GM10248 (cell line): ENCODE results near the gene IREB2.

Experiments used
- CTCF ChIA-PET: fragments of 300-600 bp; sonication (Branson Sonifier 250); formaldehyde crosslinking; extraction: SDS; loops from one replicate; lab custom pipeline; 2021; ENCODE audit warnings: antibody characterized with exemption; lab: Yijun Ruan, JAX
- POLR2A ChIA-PET: fragments of 350-650 bp; sonication (Branson Sonifier 250); formaldehyde crosslinking; extraction: SDS; loops from one replicate; lab custom pipeline; 2020; ENCODE audit warnings: antibody characterized with exemption; lab: Yijun Ruan, JAX
- DNase-seq: peaks from one replicate; pipeline ENCODE4 v3.0.0; 2012; ENCODE audit errors: extremely low spot score
- TF ChIP-seq, protein P1 (sequence below): IDR thresholded peaks from 2 replicates; pipeline ENCODE4 v1.5.1; 2012; ENCODE audit warnings: mild to moderate bottlenecking, low read depth; ENCODE audit errors: extremely low read depth, missing control alignments, control extremely low read depth

IREB2 gene

GRCh38 chr15:78477295-78477694, 39.3 kb downstream of the IREB2 start:
- no peak for DNase-seq
- TF ChIP-seq, protein P1, sequence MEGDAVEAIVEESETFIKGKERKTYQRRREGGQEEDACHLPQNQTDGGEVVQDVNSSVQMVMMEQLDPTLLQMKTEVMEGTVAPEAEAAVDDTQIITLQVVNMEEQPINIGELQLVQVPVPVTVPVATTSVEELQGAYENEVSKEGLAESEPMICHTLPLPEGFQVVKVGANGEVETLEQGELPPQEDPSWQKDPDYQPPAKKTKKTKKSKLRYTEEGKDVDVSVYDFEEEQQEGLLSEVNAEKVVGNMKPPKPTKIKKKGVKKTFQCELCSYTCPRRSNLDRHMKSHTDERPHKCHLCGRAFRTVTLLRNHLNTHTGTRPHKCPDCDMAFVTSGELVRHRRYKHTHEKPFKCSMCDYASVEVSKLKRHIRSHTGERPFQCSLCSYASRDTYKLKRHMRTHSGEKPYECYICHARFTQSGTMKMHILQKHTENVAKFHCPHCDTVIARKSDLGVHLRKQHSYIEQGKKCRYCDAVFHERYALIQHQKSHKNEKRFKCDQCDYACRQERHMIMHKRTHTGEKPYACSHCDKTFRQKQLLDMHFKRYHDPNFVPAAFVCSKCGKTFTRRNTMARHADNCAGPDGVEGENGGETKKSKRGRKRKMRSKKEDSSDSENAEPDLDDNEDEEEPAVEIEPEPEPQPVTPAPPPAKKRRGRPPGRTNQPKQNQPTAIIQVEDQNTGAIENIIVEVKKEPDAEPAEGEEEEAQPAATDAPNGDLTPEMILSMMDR = no peak
- CTCF ChIA-PET = interaction anchor here (1.1 to 1.4 kb wide), 3 partner anchors 17 to 237 kb away, joined by 3 to 4 read pairs (median 3); no protein-coding TSS in a partner anchor
- POLR2A ChIA-PET = no interaction called here

GRCh38 chr15:78479650-78480049, 41.6 kb downstream of the IREB2 start:
- TF ChIP-seq, protein P1 = no peak
- CTCF ChIA-PET = no interaction called here
- no peak for DNase-seq
- POLR2A ChIA-PET = no interaction called here

GRCh38 chr15:78481917-78482316, 43.9 kb downstream of the IREB2 start:
- DNase-seq = no peak
- TF ChIP-seq, protein P1 = no peak
- ChIA-PET CTCF (interaction anchor here (0.8 to 1.7 kb wide), 4 partner anchors 10 to 166 kb away, joined by 3 to 10 read pairs (median 4); no protein-coding TSS in a partner anchor), POLR2A (no interaction called here)

DNA sequence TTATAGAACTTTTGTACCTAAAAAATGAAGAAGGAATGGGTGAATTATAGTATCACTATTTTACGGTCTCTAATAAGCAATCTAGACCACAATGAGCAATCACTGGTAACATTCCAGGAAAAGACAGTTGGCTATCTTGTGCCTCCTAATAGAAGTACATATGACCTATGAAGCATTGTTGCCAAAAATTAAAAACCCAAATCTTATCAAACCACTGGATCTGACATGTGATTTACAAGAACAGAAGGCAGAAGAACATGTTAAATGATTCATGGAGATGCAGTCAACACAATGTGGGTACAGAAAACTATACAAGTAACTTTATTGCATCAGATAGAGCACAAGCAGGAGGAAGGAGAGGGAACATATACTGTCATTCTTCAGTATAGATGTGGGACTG, 54.9 kb downstream of the IREB2 start:
- DNase-seq = no peak
- ChIA-PET CTCF (no interaction called here), POLR2A (no interaction called here)
- TF ChIP-seq, protein P1 = no peak

GRCh38 chr15:78501857-78502256, 63.8 kb downstream of the IREB2 start:
- CTCF ChIA-PET = no interaction called here
- TF ChIP-seq, protein P1 = no peak
- DNase-seq = no peak
- POLR2A ChIA-PET = no interaction called here

DNA sequence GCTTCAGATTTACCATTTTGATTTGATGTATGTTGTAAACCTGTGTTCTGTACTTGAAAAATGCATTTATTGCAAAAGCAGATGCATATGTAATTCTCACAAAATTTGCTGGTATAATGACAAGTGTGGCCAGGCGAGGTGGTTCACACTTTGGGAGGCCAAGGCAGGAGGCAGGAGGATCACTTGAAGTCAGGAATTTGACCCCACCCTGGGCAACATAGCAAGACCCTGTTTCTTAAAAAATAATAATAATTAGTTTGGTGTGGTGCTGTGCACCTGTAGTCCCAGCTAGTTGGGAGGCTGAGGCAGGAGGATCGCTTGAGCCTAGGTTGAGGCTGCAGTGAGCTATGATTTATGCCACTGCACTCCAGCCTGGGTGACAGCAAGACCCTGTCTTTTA, 64.6 kb downstream of the IREB2 start:
- CTCF ChIA-PET = interaction anchor here (1.1 kb wide), 1 partner anchor 12 kb away, joined by 3 read pairs; no protein-coding TSS in a partner anchor

More for the DNA sequence above, 64.6 kb downstream of the IREB2 start:
- POLR2A ChIA-PET = no interaction called here
- TF ChIP-seq, protein P1 = no peak
- DNase-seq = no peak
